HG03039 (cell line): Measurements from ENCODE around the gene MAP3K14.
A peak's percentile ranks its signal among the peaks of the same experiment; 100 is the strongest.

Experiments
- ATAC-seq: cut with Tn5 transposase; IDR thresholded peaks from one replicate; pipeline ENCODE4 v1.9.1; 2021; ENCODE audit warnings: mild to moderate bottlenecking, moderate library complexity; ENCODE audit not compliant: unreplicated experiment

MAP3K14 gene

GRCh38 chr17:45317111-45317928 lies 500 bp upstream of the MAP3K14 start:
- peak; percentile 66 for ATAC-seq

- no peak for ATAC-seq
These were observed 979 bp downstream of the MAP3K14 start for GRCh38 chr17:45315648-45316433.

- ATAC-seq = no peak
These were observed 1.8 kb downstream of the MAP3K14 start for GRCh38 chr17:45314741-45315647.

DNA sequence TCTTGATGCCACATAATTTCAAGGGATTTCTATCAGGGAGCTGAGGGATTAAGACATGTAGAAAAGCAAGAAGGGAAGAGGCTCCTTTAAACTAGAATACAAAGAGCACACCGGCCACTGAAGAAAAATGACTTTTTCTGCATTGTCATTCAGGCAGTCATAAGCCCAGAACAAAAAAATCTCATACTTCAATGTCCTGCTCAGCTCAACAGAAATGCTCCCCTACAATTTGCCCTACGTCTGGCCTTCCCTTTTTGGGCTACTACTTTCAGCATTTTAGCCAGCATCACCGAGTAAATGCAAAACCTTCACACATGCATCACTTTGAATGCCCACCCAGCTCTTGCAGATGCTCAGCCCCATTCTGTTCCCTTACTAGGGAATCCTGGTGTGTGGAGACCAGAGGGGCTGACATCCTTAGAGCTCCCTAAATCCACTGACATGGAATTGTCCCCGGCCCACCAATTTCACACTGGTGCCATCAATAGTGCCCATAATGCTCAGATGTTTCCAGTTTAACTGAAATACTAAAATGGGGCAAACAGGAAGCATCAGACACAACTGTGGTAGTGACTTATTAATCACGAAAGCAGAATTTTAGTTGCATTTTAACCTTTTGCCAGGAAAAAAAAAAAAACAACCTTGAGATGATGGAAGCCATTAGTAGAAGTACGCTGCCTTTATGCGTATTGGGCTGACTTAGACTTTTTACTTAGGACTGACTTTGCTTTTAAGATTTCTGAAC lies 2.7 kb downstream of the MAP3K14 start:
- ATAC-seq = no peak

DNA sequence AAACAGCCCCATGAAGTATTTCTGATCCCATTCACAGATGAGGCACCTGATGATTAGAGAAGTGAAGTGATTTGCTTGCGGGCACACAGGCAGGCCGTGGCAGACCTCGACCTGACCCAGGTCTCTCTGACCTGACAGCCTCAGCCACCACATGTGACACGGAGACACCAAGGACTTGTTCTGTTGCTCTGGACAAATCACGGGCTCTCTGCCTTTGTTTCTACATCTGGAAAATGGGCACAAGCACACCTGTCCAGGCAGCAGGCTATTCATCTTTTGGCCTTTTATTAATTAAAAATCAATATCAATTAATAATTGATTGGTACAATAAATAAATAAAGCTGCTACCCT lies 3.4 kb downstream of the MAP3K14 start:
- ATAC-seq = no peak

GRCh38 chr17:45312477-45313420 lies 4.1 kb downstream of the MAP3K14 start:
- no peak for ATAC-seq

DNA sequence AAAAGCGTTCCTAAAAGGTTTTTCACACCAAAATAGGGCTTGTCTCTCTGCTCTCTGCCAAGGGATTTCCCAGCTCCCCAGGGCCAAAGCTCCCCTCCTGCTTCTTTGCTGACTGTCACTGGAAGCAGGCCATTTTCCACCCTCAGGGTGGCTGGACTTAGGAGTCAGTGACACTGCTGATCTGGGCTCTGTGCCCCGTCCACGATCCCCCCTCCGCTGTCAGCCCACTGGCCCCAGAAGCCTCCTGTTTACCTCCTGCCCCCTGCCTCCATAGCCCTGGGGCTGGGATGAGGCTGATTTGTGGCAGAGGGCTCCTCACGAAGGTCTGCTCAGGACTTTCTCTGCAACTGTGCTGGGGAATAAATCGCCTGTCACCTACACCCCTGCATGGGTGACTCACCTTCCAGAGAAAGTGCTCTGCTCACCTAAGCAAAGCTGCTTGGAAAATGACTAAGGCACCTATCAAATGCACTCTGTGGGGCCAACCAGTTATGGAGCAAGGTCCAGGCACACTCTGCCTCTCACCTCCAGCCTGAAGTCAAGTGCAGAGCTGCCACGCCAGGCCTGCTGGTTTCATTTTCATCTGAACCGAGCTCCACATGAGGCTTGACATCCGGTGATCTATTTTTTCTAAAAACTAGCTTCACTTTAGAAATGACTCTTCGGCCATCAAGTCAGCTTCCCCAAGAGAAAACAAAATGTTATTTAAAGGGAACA lies 4.9 kb downstream of the MAP3K14 start:
- no peak for ATAC-seq

GRCh38 chr17:45311401-45311759 lies 5.4 kb downstream of the MAP3K14 start:
- no peak for ATAC-seq

GRCh38 chr17:45310380-45311324 lies 6.2 kb downstream of the MAP3K14 start:
- ATAC-seq = no peak

DNA sequence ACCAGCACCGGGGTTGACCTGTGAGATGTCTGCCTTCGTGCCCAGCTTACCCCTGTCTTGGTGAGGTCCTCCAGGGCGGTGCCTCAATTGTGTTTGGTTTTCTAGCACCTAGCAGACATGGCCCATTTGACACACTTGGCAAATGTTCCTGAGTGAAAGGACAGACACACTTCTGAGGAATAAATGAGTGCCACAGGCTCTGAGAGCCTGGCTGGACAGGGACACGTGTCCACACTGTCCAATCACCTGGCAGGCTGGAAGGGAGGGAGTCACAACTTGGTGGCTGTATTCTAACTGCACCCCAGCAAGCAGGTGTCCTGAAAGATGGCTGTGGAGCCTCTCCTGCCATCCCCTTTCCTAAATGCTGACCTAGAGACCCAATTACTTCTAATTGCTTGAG lies 7.4 kb downstream of the MAP3K14 start:
- no peak for ATAC-seq

DNA sequence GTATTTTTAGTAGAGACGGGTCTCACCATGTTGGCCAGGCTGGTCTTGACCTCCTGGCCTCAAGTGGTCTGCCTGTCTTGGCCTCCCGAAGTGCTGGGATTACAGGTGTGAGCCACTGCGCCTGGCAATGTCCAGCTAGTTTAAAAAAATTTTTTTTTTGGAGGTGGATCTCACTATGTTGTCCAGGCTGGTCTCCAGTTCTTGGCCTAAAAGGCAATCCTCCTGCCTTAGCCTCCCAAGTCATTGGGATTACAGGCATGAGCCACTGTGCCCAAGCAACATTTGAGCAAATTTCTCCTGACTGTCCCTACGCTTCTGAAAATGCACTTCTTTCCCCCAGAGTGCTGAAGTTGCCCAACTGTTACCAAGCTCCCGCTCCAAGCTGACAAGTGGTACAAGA lies 8.0 kb downstream of the MAP3K14 start:
- no peak for ATAC-seq

- no peak for ATAC-seq
These were observed 8.8 kb downstream of the MAP3K14 start for GRCh38 chr17:45308016-45308365.

DNA sequence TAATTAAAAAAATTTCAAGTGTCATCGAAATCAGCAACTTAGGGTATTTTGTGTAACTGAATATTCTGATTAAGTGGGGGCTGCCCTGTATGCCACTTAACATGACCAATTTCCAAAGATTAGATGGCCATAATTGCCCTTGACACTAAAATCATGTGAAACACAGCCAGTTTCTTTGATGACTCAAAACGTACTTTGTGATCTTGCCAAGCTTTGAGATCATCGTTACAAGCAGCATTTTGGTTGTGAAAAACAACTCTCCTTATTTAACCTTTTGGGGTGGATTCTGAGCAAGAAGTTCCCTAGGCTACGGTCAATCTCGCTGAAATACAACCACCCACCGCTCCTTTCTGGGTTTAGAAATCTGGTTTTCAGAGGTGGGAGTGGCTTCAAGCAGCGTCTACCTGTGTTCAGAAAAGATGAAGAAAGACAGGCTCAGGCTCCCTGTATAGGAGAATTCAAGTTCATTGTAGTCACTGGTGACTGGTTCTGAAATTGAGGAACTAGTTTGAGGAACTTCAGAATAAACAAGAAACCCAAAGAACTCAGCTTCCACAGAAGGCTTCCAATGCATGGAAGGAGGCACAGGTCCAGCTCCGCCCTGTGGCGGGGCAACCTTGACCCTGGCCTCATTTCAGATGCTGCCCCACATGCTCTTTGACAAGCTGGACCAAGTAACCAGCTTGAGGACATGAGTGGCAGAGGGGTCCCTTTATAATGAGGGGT lies 9.4 kb downstream of the MAP3K14 start:
- no peak for ATAC-seq

GRCh38 chr17:45306623-45307022 lies 10.2 kb downstream of the MAP3K14 start:
- no peak for ATAC-seq

DNA sequence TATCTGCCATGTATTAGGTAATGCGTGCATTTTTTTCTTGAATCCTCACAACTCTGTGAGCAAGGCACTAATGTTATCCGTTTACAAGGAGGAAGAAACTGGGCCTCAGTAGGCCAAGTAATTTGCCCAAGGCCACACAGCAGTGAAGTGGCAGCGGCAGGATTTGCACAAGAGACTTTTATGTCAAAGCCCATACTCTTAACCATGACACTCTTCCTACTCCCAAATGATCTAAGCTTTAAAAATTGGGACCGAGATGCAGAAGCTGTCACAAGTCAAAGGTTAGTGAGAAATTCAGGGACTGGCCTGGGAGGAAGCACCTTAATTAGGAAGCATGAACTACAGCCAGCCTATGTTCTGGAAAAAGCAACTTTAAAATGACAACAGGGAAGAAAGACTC lies 10.7 kb downstream of the MAP3K14 start:
- no peak for ATAC-seq

DNA sequence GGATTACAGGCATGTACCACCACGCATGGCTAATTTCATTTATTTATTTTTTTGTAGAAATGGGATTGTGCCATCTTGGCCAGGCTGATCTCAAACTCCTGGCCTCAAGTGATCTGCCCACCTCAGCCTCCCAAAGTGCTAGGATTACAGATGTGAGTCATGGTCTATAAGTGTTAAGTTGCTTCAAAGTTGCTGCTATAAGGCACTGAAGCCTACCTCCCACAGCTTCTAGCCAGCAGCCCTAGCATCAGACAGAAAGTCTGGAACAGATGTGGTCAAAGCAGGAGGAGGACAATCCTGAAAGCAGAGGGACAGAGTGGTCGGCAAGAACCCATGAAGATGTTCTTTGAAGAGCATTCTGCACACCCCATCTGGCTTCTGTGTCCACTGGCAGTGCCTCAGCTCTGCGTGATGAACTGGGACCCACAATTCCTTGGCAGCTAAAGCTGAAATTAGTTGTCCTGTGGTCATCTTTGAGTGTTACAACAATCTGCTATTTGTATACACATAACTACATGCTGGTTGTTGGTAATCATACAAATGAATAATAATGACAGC lies 11.2 kb downstream of the MAP3K14 start:
- ATAC-seq = no peak

- ATAC-seq = no peak
These were observed 14.1 kb downstream of the MAP3K14 start for GRCh38 chr17:45302649-45303173.
